ENCODE results near the gene PPP2R2D.
"Not testable (repeated sequence)": the region's sequence is repeated elsewhere in the genome, so short reads cannot be mapped to it uniquely, and the experiment has no call there.

PPP2R2D gene

DNA sequence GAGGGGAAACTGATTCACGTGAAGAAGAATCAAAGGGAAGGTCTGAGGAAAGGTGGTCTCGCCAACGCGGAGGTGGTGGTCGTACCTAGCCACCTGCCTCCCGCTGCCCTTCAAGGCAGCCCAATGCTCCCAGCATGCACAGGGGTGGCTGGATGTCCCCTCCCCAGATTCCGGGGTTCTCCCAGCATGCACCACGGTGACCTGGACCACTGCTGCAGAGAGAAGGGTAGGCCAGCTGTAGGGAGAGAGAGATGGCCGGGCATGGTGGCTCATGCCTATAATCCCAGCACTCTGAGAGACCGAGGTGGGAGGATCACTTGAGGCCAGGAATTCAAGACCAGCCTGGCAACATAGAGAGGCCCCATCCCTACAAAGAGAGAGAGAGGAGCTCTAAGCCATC, 32.4 kb upstream of the PPP2R2D start:
- DNase-seq (ENCODE audit: low read depth): no peak

DNA sequence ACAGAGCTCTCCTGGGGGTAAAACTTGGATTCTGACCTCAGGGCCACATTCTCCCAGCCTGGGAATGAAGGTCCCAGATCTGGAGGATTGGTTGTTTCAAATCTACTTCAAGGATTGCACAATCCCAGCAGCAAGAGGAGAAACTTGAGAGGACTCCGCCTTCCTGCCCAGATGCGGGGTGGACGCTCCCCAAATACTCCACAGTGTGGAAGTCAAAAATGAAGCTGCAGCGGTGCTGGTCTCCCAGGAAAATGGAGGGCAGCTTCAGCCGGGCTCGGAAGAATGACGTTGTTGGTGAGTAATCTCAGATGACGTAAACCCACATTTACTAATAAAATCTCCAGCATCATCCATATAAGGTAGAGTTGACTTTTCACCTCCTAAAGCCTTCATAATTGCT, 31.5 kb upstream of the PPP2R2D start:
- no peak for DNase-seq (ENCODE audit: low read depth)

DNA sequence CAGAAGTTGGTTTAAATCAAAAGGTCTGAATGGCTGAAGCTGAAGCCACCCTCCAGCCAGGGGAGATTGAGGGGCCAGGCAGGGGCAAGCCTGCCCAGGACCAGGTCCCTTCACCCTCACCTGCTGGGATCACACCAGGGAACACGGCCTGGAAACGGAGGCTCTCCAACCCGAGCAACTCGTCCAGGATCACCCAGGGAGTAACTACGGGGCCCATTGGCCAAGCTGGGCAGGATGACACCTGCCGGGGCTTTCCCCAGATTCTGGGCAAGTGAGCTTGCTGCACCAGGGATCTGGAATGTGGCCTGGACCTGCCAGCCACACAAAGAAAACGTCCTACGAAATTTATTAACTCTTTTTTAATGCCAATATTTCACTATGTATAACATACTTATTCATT, 30.4 kb upstream of the PPP2R2D start:
- no peak for DNase-seq (ENCODE audit: low read depth)

DNA sequence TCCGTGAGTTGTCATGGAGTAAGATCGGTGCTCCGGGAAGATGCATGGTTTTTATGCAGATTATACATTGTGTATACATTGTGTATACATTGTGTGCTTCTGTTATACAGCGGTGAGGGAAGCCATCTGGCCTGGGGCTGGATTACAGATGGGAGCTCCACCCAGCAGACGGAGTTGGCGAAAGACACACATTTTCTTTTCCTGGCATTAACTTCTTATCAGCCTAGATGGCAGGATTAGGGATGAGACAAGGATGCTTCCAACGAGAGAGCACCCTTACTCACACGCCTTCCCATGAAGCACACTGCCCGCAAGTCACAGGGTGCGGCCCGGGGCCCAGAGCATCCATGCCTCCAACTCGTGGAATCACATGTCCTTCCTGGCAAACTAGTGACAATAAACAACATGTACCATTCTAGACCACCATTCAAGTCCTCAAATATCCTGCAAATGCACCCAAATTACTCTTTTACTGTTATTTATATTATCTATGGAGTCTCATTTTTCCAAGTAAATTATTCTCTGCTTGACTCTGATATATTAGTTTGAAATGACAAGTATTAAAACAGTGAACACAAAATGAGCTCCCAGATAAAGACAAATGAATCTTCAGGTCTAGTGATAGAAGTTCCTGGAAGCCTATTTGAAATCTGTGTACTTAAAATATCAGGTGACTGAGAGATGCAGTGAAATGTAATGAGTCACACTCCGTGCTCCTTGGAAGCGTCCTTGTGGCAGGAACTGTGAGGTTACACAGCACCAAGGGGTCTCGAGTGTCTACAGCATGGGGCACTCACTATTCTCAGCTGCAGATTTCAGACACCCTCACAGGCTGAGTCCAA, 29.8 kb upstream of the PPP2R2D start:
- no peak for DNase-seq (ENCODE audit: low read depth)

DNA sequence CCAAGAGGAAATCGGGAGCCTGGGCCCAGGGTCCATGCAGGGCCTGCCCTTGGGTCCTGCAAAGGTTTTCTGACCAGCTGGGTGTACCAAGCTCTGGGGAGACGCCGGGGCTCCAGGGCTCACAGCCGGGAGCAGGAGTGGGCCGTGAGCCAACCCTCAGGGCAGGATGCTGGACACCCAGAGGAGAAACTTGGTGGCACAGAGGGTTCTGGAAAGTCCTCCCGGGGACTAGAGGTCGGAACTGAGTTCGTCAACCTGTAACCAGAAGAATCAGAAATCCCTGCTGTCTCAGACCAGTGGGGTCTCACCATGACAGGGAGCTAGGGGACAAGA, 29.2 kb upstream of the PPP2R2D start:
- DNase-seq (ENCODE audit: low read depth): no peak

DNA sequence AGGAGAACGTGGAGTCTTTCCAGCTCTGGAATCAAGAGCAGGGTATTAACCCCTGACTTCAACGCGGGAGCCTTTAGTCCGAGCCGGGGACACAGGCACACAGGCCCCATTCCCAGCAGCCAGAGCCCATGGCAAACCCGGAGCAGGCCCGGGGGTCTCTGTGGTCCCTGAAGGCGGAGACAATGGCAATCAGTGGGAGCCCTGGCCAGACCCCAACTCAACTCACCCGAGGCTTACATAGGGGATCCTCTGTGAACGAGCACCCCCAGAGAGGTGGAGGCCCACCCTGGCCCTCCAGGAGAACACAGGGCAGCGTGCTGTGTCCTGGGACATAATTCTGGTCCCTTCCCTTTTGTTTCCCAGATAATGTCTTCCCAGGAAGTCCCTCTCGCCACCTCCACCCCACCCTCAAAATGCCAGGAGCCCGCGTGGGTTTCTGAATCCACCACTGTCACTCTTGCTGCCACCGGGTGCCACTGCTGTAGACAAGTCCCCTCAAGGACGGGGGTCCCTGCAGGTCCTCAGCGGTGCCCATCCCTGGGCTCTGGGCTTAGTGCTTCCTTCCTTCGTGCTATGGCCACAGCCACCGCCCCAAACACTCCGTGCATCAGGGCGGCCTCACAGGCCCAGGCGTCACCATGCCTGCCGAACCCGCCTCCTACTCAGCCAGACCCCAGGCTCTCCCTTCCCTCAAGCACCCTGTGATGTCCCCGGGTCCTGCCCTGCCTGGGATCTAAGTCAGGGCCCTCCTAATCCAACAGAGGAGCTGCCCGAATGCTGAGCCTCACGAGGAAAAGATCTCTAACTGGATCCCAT, 28.6 kb upstream of the PPP2R2D start:
- DNase-seq (ENCODE audit: low read depth): no peak

DNA sequence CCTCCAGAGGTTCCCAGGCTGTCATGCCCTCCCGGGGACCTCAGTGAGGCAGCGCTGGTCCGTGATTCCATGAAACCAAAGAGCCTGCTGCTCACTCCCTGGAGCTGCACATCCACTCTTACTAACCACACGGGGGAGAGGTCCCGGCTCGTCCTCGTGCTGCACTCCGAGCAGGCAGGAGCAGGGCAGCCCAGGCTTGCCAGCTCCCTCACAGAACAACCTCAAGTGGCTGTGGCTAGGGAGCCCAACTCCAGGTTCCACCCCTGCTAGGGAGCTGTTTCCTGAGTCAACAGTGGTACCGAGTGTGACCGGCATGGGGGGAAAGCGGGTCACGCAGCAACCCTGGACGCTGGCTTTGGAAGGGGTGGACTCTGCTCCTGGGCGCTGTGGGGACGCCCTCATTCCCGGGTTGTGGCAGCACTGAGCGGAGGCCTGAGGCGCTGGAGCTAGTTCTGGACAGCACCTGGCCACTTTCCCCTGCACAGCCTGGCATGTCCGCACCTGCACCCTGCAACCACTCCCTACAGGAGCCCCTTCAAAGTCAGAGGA, 27.9 kb upstream of the PPP2R2D start:
- no peak for DNase-seq (ENCODE audit: low read depth)

DNA sequence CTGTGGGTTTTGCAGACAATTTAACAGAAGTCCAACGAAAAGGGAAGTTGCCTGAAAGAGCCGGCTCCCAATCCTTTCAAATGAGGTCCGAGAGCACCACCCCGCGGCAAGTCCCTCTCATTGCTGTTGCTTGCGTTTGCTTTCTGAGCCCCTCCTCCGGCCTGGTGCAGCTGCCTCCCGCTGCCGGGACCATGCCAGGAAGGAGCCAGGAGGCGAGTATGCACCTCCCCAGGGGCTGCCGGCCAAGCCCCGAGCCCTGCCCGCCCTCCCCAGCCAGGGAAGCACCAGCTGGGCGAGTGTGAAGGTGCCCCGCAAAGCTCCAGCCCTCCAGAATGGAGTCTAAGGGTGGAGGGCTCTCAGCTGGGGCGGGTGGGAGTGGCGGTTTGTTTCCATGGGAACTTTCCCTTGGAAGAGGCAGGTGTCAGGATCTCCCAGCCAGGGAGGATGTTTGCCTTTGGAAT, 25.8 kb upstream of the PPP2R2D start:
- no peak for DNase-seq (ENCODE audit: low read depth)

DNA sequence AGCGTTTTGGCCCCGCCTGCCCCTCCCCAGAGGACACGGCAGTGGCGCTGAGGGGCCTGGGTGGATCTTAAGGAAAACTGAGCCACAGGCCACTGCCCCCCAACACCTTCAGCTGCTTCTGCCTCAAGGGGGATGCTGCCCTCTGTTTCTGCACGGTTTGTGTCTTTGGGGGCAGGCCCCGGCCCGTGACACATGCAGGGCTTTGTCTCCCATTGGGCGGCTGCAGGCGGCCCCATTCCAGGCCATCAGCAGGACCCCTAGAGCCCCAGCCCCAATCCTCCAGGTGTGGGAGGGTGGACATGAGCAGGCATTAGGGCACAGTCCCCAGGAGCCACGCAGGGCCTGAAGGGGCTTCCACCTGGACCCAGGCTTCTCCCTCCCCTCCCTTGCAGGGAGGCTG, 25.3 kb upstream of the PPP2R2D start:
- DNase-seq (ENCODE audit: low read depth): no peak

DNA sequence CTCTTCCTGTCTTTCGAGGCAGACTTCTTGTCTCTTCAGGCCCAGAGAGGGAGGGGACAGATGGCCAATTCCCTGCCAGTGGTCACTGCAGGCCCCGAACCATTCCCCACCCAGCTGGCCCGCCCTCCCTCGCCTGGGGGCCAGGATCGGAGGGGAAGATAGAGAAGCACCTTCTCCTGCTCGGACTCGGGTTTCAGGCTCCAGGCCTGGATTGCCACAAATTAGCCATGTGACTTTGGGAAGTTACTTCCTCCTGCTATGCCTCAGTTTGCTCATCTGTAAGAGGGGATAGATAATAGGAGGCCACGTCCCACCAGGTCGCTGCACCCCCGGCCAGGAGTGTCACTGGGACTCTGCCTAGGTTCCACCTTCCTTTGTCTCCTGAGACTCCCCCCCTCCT, 24.8 kb upstream of the PPP2R2D start:
- DNase-seq (ENCODE audit: low read depth): no peak

DNA sequence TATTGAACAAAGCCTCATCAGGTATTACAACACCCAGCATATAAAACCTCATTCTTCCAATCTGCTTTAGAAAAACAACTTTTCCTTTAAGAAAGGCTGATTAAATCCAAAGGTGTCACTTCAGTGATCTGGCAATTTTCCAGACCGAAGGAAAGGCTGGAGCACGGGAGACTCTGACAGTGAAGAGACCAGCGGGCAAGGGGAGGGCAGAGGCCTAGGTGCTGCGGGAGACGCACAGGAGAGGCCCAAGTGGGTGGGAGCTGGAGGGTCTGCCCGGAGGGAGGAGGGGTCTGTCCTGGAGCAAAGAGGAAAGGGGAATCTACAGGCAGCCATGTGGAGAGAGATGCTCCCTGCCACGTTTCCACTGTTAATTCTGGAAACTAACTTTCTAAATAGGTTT, 24.3 kb upstream of the PPP2R2D start:
- DNase-seq (ENCODE audit: low read depth): no peak

DNA sequence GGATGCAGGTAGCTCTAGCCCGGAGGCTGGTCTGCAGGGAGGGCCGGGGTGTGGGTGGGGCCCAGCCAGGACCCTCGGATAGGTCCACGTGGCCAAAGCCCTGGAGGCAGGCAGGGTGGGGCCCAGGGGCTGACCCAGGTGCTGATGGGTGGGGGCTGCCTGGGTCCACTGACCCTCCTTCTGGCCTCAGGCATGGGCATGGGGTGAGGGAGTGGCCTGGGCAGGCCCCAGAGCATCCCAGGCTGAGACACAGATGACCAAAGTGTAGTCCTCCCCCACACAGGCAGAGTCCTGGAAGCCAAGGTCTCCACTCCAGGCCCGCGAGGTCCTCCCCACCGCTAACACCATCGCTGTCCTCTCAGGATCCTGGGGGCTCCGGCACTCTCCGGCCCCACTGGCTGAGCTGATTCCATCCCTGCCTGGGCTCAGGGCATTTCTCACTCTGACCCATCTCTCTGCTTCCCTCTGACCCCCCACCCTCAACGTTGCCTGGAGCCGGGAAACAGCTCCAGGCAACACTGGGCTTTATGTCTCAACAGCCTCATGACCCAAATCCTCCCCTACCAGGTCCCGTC, 20.7 kb upstream of the PPP2R2D start:
- DNase-seq (ENCODE audit: low read depth): no peak

DNA sequence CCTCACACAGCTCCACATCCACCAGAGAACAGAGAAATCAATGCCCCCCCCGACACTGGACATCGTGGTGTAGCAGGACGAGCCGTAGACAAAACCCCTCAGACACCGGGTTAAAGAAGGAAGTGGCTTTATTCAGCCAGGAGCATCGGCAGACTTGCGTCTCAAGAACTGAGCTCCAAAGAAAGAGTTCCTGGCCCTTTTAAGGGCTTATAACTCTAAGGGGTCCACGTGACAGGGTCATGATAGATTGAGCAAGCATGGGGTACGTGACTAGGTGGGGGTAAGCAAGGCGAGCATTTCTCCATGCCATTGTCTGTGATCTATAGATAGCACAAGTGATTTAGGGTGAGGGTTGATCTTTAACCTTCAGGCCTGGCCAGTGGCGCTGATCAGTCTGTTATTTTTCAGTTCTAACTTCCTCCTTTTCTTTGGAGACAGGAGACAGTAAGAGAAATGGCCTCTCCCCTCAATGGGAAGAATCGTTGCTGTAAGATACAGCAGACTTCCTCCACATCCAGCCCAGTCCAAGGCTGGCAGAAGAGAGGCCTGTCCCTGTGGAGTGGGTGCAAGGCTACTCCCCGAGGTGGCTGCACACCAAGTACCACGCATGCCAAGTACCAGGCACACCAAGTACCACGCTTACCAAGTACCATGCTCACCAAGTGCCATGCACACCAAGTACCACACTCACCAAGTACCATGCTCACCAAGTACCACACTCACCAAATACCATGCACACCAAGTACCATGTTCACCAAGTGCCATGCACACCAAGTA, 19.5 kb upstream of the PPP2R2D start:
- DNase-seq (ENCODE audit: low read depth): no peak

DNA sequence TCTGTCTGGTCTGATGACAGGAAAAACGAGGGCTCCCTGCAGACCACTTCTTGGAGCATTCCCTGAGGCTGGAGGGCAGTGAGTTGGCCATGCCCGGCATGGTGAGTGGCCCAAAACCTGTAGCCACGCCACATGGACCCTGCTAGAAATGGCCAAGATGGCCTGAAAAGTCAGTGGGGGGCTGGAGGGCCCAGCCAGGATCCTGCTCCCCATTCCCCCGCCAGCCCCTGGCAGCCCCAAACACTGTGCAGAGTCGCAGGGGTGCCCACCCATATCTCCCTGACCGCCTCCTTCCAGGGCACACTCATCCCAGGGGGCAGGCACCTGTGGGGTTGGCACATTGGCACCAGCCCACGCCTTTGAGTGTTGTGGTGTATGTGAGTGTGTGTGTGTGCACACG, 18.7 kb upstream of the PPP2R2D start:
- no peak for DNase-seq (ENCODE audit: low read depth)

DNA sequence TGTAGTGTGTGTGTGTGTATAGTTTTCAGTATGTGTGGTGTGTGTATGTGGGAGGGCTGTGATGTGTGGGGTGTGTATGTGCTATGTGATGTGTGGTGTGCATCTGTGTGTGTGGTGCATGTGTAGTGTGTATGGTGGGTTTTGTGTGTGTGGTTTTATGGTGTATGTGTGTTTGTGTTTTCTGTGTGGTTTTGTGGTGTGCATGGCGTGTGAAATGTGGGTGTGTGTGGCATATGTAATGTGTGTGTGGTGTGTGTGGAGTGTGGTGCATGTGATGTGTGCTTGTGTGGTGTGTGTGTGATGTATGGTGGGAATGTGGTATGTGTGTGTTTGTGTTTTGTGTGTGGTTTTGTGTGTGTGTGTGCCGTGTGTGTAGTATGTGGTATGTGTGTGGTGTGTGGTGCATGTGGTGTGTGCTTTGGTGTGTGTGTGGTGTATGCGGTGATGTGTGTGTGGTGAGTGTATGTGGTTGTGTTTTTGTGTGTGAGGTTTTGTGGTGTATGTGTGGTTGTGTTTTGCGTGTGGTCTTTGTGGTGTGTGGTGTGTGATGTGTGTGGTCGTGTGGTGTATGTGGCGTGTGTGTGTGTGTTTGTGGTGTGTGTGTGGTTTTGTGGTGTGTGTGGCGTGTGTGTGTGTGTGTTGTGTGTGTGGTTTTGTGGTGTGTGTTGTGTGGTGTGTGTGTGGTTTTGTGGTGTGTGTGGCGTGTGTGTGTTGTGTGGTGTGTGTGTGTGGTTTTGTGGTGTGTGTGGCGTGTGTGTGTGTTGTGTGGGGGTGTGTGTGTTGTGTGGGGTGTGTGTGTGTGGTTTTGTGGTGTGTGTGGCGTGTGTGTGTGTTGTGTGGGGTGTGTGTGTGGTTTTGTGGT, 18.0 kb upstream of the PPP2R2D start:
- no peak for DNase-seq (ENCODE audit: low read depth)

DNA sequence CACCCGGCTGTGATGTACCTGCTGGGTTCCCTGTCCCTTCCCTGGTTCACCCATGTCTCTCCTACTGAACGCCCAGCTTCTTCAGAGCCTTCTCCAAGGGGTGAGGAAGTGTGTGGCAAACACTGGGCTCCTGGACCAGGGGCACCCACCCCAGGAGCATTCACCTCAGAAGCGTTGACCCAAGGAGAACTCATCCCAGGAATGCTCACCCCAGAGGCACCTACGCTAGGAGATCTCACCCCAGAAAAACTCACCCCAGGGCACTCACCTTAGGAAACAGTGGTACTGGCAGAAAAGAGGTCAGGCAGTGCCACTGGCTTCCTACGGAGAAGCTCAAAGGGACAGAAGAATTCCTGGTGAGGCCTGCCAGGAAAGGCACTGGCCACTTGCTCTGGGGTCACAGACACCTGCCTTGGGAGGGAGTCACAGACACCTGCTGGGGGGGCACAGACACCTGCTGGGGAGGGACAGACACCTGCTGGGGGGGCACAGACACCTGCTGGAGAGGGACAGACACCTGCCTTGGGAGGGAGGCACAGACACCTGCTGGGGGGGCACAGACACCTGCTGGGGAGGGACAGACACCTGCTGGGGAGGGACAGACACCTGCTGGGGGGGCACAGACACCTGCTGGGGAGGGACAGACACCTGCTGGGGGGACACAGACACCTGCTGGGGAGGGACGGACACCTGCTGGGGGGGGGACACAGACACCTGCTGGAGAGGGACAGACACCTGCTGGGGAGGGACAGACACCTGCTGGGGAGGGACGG, 17.0 kb upstream of the PPP2R2D start:
- not testable (repeated sequence) for DNase-seq (ENCODE audit: low read depth)

DNA sequence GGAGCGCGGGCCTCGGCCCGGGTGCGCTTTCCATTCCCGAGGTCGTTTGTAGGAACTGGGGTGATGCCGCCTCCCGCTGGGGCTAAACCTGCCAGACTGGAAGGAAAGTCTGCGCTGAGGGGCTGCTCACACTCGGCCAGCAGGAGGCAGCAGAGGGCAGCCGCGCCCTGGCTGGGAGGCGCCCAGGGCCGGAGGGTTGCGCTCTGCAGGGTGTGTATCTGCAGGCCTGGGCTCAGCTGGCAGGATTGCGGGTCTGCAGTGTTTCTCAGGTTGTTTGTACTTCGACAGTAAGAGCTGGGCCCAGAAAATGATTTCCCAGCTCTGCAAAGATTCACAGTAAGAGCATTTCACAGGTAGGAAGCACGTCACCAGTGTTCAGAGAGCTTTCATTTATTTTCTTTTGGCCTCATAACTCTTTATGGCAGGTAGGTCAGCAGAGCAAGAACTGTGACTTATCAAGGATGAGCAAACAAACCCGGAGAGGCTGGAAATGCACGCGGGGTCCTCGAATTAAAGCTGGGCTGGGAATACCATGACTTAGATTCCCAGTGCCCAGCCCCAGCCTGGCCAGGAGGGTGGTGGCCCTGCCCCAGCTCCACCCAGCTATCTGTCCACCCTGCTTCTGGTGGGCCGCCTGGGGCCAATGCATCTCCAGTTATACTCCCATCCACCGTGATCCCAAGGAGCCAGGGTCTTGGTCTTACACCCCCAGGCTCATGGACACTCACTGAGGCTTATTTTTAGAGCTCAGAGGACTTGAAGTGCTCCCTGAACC, 15.2 kb upstream of the PPP2R2D start:
- peak; percentile 69 for DNase-seq (ENCODE audit: low read depth)

DNA sequence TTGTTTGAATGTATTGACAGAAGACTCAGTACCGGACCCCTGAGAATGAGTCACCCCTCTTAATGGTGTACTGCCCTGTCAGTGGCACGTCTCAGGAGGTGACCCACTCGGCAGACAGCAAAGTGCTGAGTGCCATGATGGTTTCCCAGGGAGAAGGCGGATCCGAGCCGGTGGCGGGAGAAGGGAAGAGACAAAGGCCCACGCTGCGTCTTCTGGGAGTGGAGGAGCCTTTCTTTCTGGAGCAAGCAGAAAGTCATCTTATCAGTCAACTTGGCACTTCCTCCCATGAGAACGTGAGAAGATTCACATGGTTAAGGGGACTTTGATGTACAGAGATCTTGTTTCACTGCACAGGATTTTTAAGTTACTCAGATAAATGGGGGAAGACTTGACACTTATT, 14.6 kb upstream of the PPP2R2D start:
- no peak for DNase-seq (ENCODE audit: low read depth)

DNA sequence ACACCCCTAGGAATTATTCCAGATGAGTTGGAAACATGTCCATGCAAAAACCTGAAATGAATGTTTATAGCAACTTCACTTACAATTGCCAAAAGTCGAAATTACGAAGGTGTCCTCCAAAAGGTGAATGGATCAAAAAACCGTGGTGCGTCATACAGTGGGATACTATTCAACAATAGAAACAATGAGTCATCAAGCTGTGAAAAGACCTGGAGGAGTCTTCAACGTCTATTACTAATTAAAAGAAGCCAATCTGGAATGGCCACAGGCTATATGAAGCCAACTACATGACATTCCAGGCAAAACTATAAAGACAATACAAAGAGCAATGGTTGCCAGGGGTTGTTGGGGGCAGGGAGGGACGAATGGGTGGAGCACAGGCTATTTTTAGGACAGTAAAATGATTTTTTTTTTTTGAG, 12.6 kb upstream of the PPP2R2D start:
- no peak for DNase-seq (ENCODE audit: low read depth)
